GM12865 (cell line): ENCODE results near the gene LAT.

Source experiments
- DNase-seq: peaks from one replicate; pipeline ENCODE4 v3.0.0; 2010; ENCODE audit warnings: low read depth
- H3K4me3 ChIP-seq: 2 replicates; pipeline ENCODE4 v1.5.1; 2011; ENCODE audit warnings: mild to moderate bottlenecking, low read depth, low read length, control low read depth
- CTCF ChIP-seq: IDR thresholded peaks from 2 replicates; pipeline ENCODE4 v1.5.1; 2011; ENCODE audit warnings: low read length, control low read depth, low read depth, inconsistent platforms; ENCODE audit not compliant: insufficient read depth; ENCODE audit errors: missing control alignments

The LAT gene

GRCh38 chr16:29007730-29008593, 23.1 kb downstream of the LAT start:
- TF ChIP-seq CTCF: no peak
- peak; percentile 65 for DNase-seq
- no peak overlapping the region for H3K4me3 ChIP-seq

- no peak for DNase-seq
- no peak overlapping the region for H3K4me3 ChIP-seq
Observed at GRCh38 chr16:29009050-29009837, 24.4 kb downstream of the LAT start.

GRCh38 chr16:29009838-29010166, 24.9 kb downstream of the LAT start:
- TF ChIP-seq CTCF: no peak
- DNase-seq: no peak
- no peak overlapping the region for H3K4me3 ChIP-seq

More at GRCh38 chr16:29009050-29009837, 24.4 kb downstream of the LAT start:
- no peak for TF ChIP-seq CTCF

- no peak for TF ChIP-seq CTCF
- no peak overlapping the region for H3K4me3 ChIP-seq
- DNase-seq: no peak
Observed at GRCh38 chr16:29011112-29011511, 26.3 kb downstream of the LAT start.

- no peak overlapping the region for H3K4me3 ChIP-seq
- DNase-seq: no peak
- no peak for TF ChIP-seq CTCF
Observed at GRCh38 chr16:29011851-29012250, 27.0 kb downstream of the LAT start.

- no peak for TF ChIP-seq CTCF
- no peak overlapping the region for H3K4me3 ChIP-seq
- DNase-seq: no peak
Observed at GRCh38 chr16:29012913-29013553, 28.2 kb downstream of the LAT start.
